H1 (cell line): Measurements from ENCODE around the gene MINPP1. TPM values are rescaled to one million over a fixed set of nuclear protein-coding genes. Genes with fewer than 3 reads are reported as not detected.

ENCODE experiments used
- CTCF ChIA-PET: fragments of 300-600 bp; sonication (Branson Sonifier 250); formaldehyde crosslinking; loops from one replicate; lab custom pipeline; 2021; ENCODE audit not compliant: partially characterized antibody; lab: Charles Lee
- POLR2A ChIA-PET: fragments of 300-600 bp; sonication (Branson Sonifier 250); formaldehyde crosslinking; loops from one replicate; lab custom pipeline; 2021; ENCODE audit warnings: inconsistent platforms; ENCODE audit not compliant: partially characterized antibody; lab: Charles Lee
- DNase-seq, 2 experiments: peaks; one replicate each; pipeline versions ENCODE4 v3.0.0 to v3.0.0-alpha.2; 2010 to 2022; ENCODE audit warnings: low spot score in 2 of 2, low read depth in 1 of 2, mixed read lengths in 1 of 2
- FAIRE-seq: peaks from 2 replicates; lab custom pipeline; 2011; peaks lifted over from hg19 to GRCh38; lab: Jason Lieb, UNC
- H2AFZ ChIP-seq: 2 replicates; pipeline ENCODE4 v1.8.1; 2012; ENCODE audit warnings: low read length, inconsistent platforms
- H2AK5ac ChIP-seq: 2 replicates; pipeline ENCODE4 v1.6.1; 2013; ENCODE audit warnings: low read depth, low read length
- H2BK120ac ChIP-seq: replicated peaks from 2 replicates; pipeline ENCODE3; 2013; ENCODE audit warnings: low read depth, low read length, inconsistent platforms
- H2BK12ac ChIP-seq: 2 replicates; pipeline ENCODE4 v1.6.1; 2013; ENCODE audit warnings: low read depth, low read length
- H2BK15ac ChIP-seq: 2 replicates; pipeline ENCODE4 v1.6.1; 2013; ENCODE audit warnings: low read length
- H2BK20ac ChIP-seq: 2 replicates; pipeline ENCODE4 v1.6.1; 2013; ENCODE audit warnings: low read length
- H2BK5ac ChIP-seq: 2 replicates; pipeline ENCODE4 v1.6.1; 2013; ENCODE audit warnings: low read depth, low read length
- H3K14ac ChIP-seq: 2 replicates; pipeline ENCODE4 v1.6.1; 2013; ENCODE audit warnings: inconsistent platforms; ENCODE audit not compliant: insufficient read length
- H3K18ac ChIP-seq: 2 replicates; pipeline ENCODE4 v1.6.1; 2013; ENCODE audit warnings: low read length; ENCODE audit errors: extremely low read depth
- H3K23ac ChIP-seq: 2 replicates; pipeline ENCODE4 v1.6.1; 2013; ENCODE audit warnings: inconsistent platforms; ENCODE audit not compliant: insufficient read length
- H3K23me2 ChIP-seq: 2 replicates; pipeline ENCODE4 v1.6.1; 2013; ENCODE audit warnings: low read depth, low read length
- H3K27ac ChIP-seq: 2 replicates; pipeline ENCODE4 v1.6.1; 2011; ENCODE audit warnings: low read depth, low read length, inconsistent platforms
- H3K27me3 ChIP-seq, 4 experiments: replicated peaks in 1 of 4; 1 replicate in 1 of 4; 2 replicates in 3 of 4; pipeline versions ENCODE4 v1.6.1 to v1.8.1; 2011 to 2013; ENCODE audit warnings: low read length in 3 of 4, mild to moderate bottlenecking in 3 of 4, inconsistent platforms in 2 of 4, mixed read lengths in 2 of 4, moderate library complexity in 1 of 4; ENCODE audit not compliant: control insufficient read depth in 3 of 4, insufficient read depth in 3 of 4; ENCODE audit errors: extremely low read depth in 1 of 4
- H3K36me3 ChIP-seq, 4 experiments: 2 replicates each; pipeline versions ENCODE4 v1.6.1 to v1.8.1; 2011 to 2013; ENCODE audit warnings: mild to moderate bottlenecking in 4 of 4, low read length in 3 of 4, moderate library complexity in 2 of 4, control low read depth in 1 of 4, inconsistent platforms in 1 of 4; ENCODE audit not compliant: insufficient read depth in 4 of 4, control insufficient read depth in 2 of 4
- H3K4ac ChIP-seq: replicated peaks from 2 replicates; pipeline ENCODE3; 2013; ENCODE audit warnings: low read length, low read depth, mixed read lengths, inconsistent platforms; ENCODE audit not compliant: insufficient read length
- H3K4me1 ChIP-seq, 4 experiments: replicated peaks in 1 of 4; 1 replicate in 1 of 4; 2 replicates in 3 of 4; pipeline versions ENCODE4 v1.6.1 to v1.8.1; 2011 to 2013; ENCODE audit warnings: low read length in 3 of 4, inconsistent platforms in 2 of 4, mixed read lengths in 1 of 4; ENCODE audit not compliant: insufficient read depth in 4 of 4, control insufficient read depth in 3 of 4
- H3K4me2 ChIP-seq, 2 experiments: 2 replicates each; pipeline versions ENCODE4 v1.6.1 to v1.8.1; 2011 to 2013; ENCODE audit warnings: low read depth in 2 of 2, low read length in 2 of 2, control low read depth in 1 of 2, inconsistent platforms in 1 of 2, mild to moderate bottlenecking in 1 of 2; ENCODE audit not compliant: insufficient read depth in 1 of 2
- H3K4me3 ChIP-seq, 4 experiments: fragments of 200-600, 300-600 bp in 1 of 4; sonication (generic), shearing (Covaris generic), sonication (Bioruptor Twin) in 1 of 4; 2 replicates each; pipeline versions ENCODE4 v1.5.1 to v1.8.1; 2011 to 2016; ENCODE audit warnings: low read length in 4 of 4, low read depth in 3 of 4, control low read depth in 2 of 4, inconsistent platforms in 2 of 4, mild to moderate bottlenecking in 2 of 4, mixed read lengths in 1 of 4, moderate library complexity in 1 of 4; ENCODE audit not compliant: insufficient read depth in 2 of 4; ENCODE audit errors: extremely low read depth in 1 of 4
- H3K56ac ChIP-seq: replicated peaks from 2 replicates; pipeline ENCODE3; 2013; ENCODE audit warnings: low read depth, mild to moderate bottlenecking, mixed read lengths, low read length, inconsistent platforms; ENCODE audit not compliant: insufficient read length
- H3K79me1 ChIP-seq: 2 replicates; pipeline ENCODE4 v1.6.1; 2013; ENCODE audit warnings: low read depth, low read length, control low read depth
- H3K79me2 ChIP-seq, 2 experiments: 2 replicates each; pipeline versions ENCODE4 v1.6.1 to v1.8.1; 2012 to 2013; ENCODE audit warnings: low read length in 2 of 2, mild to moderate bottlenecking in 2 of 2, inconsistent platforms in 1 of 2; ENCODE audit not compliant: insufficient read depth in 2 of 2, control insufficient read depth in 1 of 2
- H3K9ac ChIP-seq, 4 experiments: replicated peaks in 1 of 4; 1 replicate in 1 of 4; 2 replicates in 3 of 4; pipeline versions ENCODE4 v1.6.1 to v1.8.1; 2011 to 2013; ENCODE audit warnings: low read depth in 3 of 4, low read length in 3 of 4, control low read depth in 2 of 4, mild to moderate bottlenecking in 2 of 4, moderate library complexity in 2 of 4, inconsistent platforms in 1 of 4; ENCODE audit errors: extremely low read depth in 1 of 4
- H3K9me3 ChIP-seq, 2 experiments: 2 replicates each; pipeline versions ENCODE4 v1.6.1 to v1.8.1; 2012 to 2013; ENCODE audit warnings: mild to moderate bottlenecking in 2 of 2, moderate library complexity in 2 of 2, control low read depth in 1 of 2, inconsistent platforms in 1 of 2, low read depth in 1 of 2, low read length in 1 of 2, mixed read lengths in 1 of 2; ENCODE audit not compliant: insufficient read depth in 2 of 2
- H4K20me1 ChIP-seq, 2 experiments: replicated peaks in 1 of 2; 2 replicates each; pipeline versions ENCODE3 to v1.8.1; 2011 to 2013; ENCODE audit warnings: inconsistent platforms in 2 of 2, low read length in 2 of 2, mild to moderate bottlenecking in 1 of 2; ENCODE audit not compliant: insufficient read depth in 2 of 2, control insufficient read depth in 1 of 2
- H4K5ac ChIP-seq: 2 replicates; pipeline ENCODE4 v1.6.1; 2013; ENCODE audit warnings: low read length, low read depth, mixed read lengths, inconsistent platforms; ENCODE audit not compliant: insufficient read length
- H4K8ac ChIP-seq: 2 replicates; pipeline ENCODE4 v1.8.0; 2013; ENCODE audit warnings: mild to moderate bottlenecking, moderate library complexity, low read length, inconsistent platforms; ENCODE audit not compliant: insufficient read depth; ENCODE audit errors: extremely low read depth
- H4K91ac ChIP-seq: replicated peaks from 2 replicates; pipeline ENCODE3; 2013; ENCODE audit warnings: low read length, mixed read lengths, inconsistent platforms; ENCODE audit not compliant: insufficient read length
- BCL11A ChIP-seq, 2 experiments: IDR thresholded peaks; one replicate each; pipeline ENCODE4 v1.6.1; 2011; ENCODE audit warnings: low read depth in 2 of 2, low read length in 2 of 2, mild to moderate bottlenecking in 2 of 2
- KDM5A ChIP-seq: fragments of 200-600 bp; IDR thresholded peaks from 2 replicates; pipeline ENCODE4 v1.7.1; 2012; ENCODE audit warnings: mild to moderate bottlenecking, low read length, inconsistent platforms, mixed read lengths
- TBP ChIP-seq: IDR thresholded peaks from 2 replicates; pipeline ENCODE4 v1.6.1; 2011; ENCODE audit warnings: low read depth, low read length, improper control_type of control experiment
- WGBS, 2 experiments: shearing (Covaris generic) in 1 of 2; methylation state at CpG; one replicate each; pipeline versions ENCODE4 v1.1.6 to v1.1.7; 2013 to 2015; ENCODE audit warnings: low lambda C conversion rate in 2 of 2, mixed read lengths in 2 of 2, inconsistent platforms in 1 of 2, low coverage in 1 of 2, missing lambda C conversion rate in 1 of 2; ENCODE audit not compliant: insufficient replicate concordance in 2 of 2, insufficient coverage in 1 of 2, insufficient read length in 1 of 2; ENCODE audit errors: extremely low coverage in 1 of 2, missing lambda C conversion rate in 1 of 2; 5-methylcytosine and 5-hydroxymethylcytosine counted together
- polyA plus RNA-seq, 7 experiments: library from polyadenylated mRNA; depleted of rRNA in 3 of 7; stranded (reverse) in 5 of 7; unstranded in 2 of 7; fragments of >200 nt in 5 of 7; fragments of 200-250 nt in 2 of 7; gene quantifications; 1 replicate in 5 of 7; 2 replicates in 1 of 7; 4 replicates in 1 of 7; pipeline versions ENCODE4 v1.2.1 to v1.2.3, GENCODE V29; 2011 to 2013; ENCODE audit warnings: missing spikeins in 2 of 7, mixed read lengths in 2 of 7
- total RNA-seq: library from RNA; stranded (reverse); fragmentation: NEBNext Ultra II Directional; extraction: Animal tissue kit (Norgen Biotek cat#: 25700); gene quantifications from 2 replicates; pipeline ENCODE4 v1.2.1, GENCODE V29; 2021

Gene MINPP1
- total and polyA plus RNA-seq, 2 of the 8 experiments (the other 6 are each of a cell fraction or from before 2014, with no cell fraction given), result 13.6 to 27.2 TPM

DNA sequence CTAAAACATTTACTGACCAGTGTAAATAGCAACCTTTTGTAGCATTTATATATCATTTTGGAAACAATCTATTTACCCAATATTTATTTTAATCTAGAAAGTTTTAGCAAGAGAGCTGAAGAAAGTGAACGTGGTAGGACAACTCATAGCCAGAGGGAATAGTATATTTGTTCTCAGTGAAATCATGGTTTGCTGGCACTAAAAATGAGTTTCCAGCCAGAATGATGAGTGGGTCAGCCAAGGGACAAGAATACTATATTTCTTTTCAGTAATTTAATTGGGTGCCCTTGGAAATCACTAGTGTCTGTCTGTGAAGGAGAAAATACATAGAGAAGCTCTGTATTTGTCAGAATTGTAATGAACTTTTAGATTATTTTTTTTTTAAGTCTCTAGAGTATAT is 74.9 kb downstream of the MINPP1 start:
- DNase-seq, result no peak
- Histone ChIP-seq H3K79me1 (no peaks in the 10 kb centered on the region), H3K9me3 (no peaks in the 10 kb centered on the region), H2AK5ac (no peak overlapping the region), H2AFZ (no peak overlapping the region), H2BK15ac (no peak overlapping the region), H3K27me3 (no peaks in the 10 kb centered on the region), H2BK12ac (no peak overlapping the region), H4K20me1 (no peaks in the 10 kb centered on the region), H3K9ac (no peak overlapping the region), H3K4me1 (no peaks in the 10 kb centered on the region), H2BK5ac (no peak overlapping the region), H3K79me2 (no peaks in the 10 kb centered on the region), H3K14ac (no peak overlapping the region), H3K23ac (no peak overlapping the region), H3K56ac (no peak overlapping the region), H3K36me3 (no peaks in the 10 kb centered on the region), H3K27ac (no peak overlapping the region), H3K18ac (no peak overlapping the region), H3K4me2 (no peak overlapping the region), H3K23me2 (no peaks in the 10 kb centered on the region), H4K5ac (no peak overlapping the region), H2BK120ac (no peak overlapping the region), H3K4me3 (no peak overlapping the region), H4K91ac (no peak overlapping the region), H2BK20ac (no peak overlapping the region), H4K8ac (no peak overlapping the region), H3K4ac (no peak overlapping the region)
- no peak for TF ChIP-seq KDM5A
- no peak for TF ChIP-seq TBP
- no peak for TF ChIP-seq BCL11A (IDR thresholded peaks at IDR 0.05; ENCODE audit: low read depth in 2 of 2, low read length in 2 of 2)
- WGBS, 2 experiments, result 91% methylated on average over 1 of the region's 1 CpG; no CpG with 5 or more reads in 1 of the 2 experiments
- ChIA-PET POLR2A (no interaction called here), CTCF (no interaction called here)
- no peak for FAIRE-seq
